B cell (primary cell): ENCODE data around the gene FRMD4A. TPM values are rescaled to one million over a fixed set of nuclear protein-coding genes. Genes with fewer than 3 reads are reported as not detected.
A peak's percentile ranks its signal among the peaks of the same experiment; 100 is the strongest.

Experiments
- ATAC-seq: fragments of 200-7000 bp; cut with Tn5 transposase; one replicate; pipeline ENCODE4 v1.10.0; 2021; ENCODE audit warnings: low read depth, mild to moderate bottlenecking, moderate number of reproducible peaks, moderate library complexity
- CTCF ChIA-PET: fragments of 350-600 bp; sonication (Branson Sonifier 250); formaldehyde crosslinking; loops from one replicate; lab custom pipeline; 2021; ENCODE audit warnings: antibody characterized with exemption, inconsistent platforms; lab: Charles Lee
- POLR2A ChIA-PET: fragments of 350-600 bp; sonication (Branson Sonifier 250); formaldehyde crosslinking; loops from one replicate; lab custom pipeline; 2021; ENCODE audit warnings: antibody characterized with exemption; lab: Charles Lee
- DNase-seq: peaks from one replicate; pipeline ENCODE4 v3.0.0; 2013
- H2AFZ ChIP-seq: 2 replicates; pipeline ENCODE4 v1.6.1; 2012; ENCODE audit warnings: mild to moderate bottlenecking, low read depth, low read length; ENCODE audit not compliant: insufficient read depth, poor library complexity, severe bottlenecking
- H3K27ac ChIP-seq, 2 donors: 1 replicate in 1 of 2; 2 replicates in 1 of 2; pipeline ENCODE4 v1.5.1; 2012 to 2013; ENCODE audit warnings: low read length in 2 of 2, mild to moderate bottlenecking in 2 of 2, moderate library complexity in 1 of 2
- H3K27me3 ChIP-seq, 4 experiments: fragments of 200-600 bp in 1 of 4; sonication (generic) in 1 of 4; replicated peaks in 1 of 4; 1 replicate in 2 of 4; 2 replicates in 2 of 4; pipeline versions ENCODE4 v1.6.1 to v1.7.0; 2013 to 2016; ENCODE audit warnings: low read length in 3 of 4, mild to moderate bottlenecking in 2 of 4, mixed read lengths in 1 of 4, moderate library complexity in 1 of 4; ENCODE audit not compliant: insufficient read depth in 4 of 4, control insufficient read depth in 3 of 4; ENCODE audit errors: control extremely low read depth in 1 of 4
- H3K36me3 ChIP-seq, 2 experiments: replicated peaks in 1 of 2; 1 replicate in 1 of 2; 2 replicates in 1 of 2; pipeline versions ENCODE4 v1.6.1 to v1.7.1; 2013; ENCODE audit warnings: low read length in 1 of 2; ENCODE audit not compliant: insufficient read depth in 2 of 2, control insufficient read depth in 1 of 2; ENCODE audit errors: control extremely low read depth in 1 of 2, extremely low read depth in 1 of 2
- H3K4me1 ChIP-seq, 2 donors: fragments of 200-600 bp in 1 of 2; sonication (generic) in 1 of 2; 1 replicate in 1 of 2; 2 replicates in 1 of 2; pipeline versions ENCODE4 v1.5.1 to v1.6.1; 2013 to 2017; ENCODE audit warnings: low read length in 2 of 2; ENCODE audit not compliant: control insufficient read depth in 2 of 2, insufficient read depth in 2 of 2
- H3K4me2 ChIP-seq: replicated peaks from 2 replicates; pipeline ENCODE3; 2012; ENCODE audit warnings: mild to moderate bottlenecking, low read depth, low read length; ENCODE audit not compliant: poor library complexity, severe bottlenecking
- H3K4me3 ChIP-seq, 5 experiments: fragments of 200-600 bp in 1 of 5; sonication (generic) in 1 of 5; 1 replicate in 3 of 5; 2 replicates in 2 of 5; pipeline versions ENCODE4 v1.5.1 to v1.7.0; 2011 to 2016; ENCODE audit warnings: low read length in 4 of 5, mild to moderate bottlenecking in 4 of 5, low read depth in 2 of 5, control low read depth in 1 of 5, moderate library complexity in 1 of 5; ENCODE audit not compliant: insufficient read depth in 1 of 5; ENCODE audit errors: control extremely low read depth in 1 of 5, extremely low read depth in 1 of 5
- H3K79me2 ChIP-seq: fragments of 200-600 bp; sonication (generic); one replicate; pipeline ENCODE4 v1.6.0; 2016; ENCODE audit warnings: low read length; ENCODE audit not compliant: control insufficient read depth, insufficient read depth
- H3K9ac ChIP-seq: fragments of 200-600 bp; sonication (generic); 2 replicates; pipeline ENCODE4 v1.6.1; 2017; ENCODE audit warnings: mild to moderate bottlenecking, low read length, moderate library complexity
- H3K9me3 ChIP-seq, 3 donors: one replicate each; pipeline versions ENCODE4 v1.6.1 to v1.7.1; 2013; ENCODE audit warnings: low read length in 2 of 3; ENCODE audit not compliant: control insufficient read depth in 2 of 3, insufficient read depth in 1 of 3; ENCODE audit errors: control extremely low read depth in 1 of 3
- H4K20me1 ChIP-seq: 2 replicates; pipeline ENCODE4 v1.6.0; 2012; ENCODE audit warnings: mild to moderate bottlenecking, low read length; ENCODE audit not compliant: insufficient read depth, control insufficient read depth, poor library complexity, severe bottlenecking
- H3K27ac Mint-ChIP-seq: one replicate; pipeline ENCODE4 v1.8.0; 2021; ENCODE audit warnings: mixed read lengths
- H3K27me3 Mint-ChIP-seq: one replicate; pipeline ENCODE4 v1.8.0; 2021; ENCODE audit warnings: mixed read lengths
- H3K4me1 Mint-ChIP-seq: one replicate; pipeline ENCODE4 v1.8.0; 2021; ENCODE audit warnings: mixed read lengths
- H3K4me3 Mint-ChIP-seq: one replicate; pipeline ENCODE4 v1.8.0; 2021; ENCODE audit warnings: mixed read lengths
- H3K9me3 Mint-ChIP-seq: one replicate; pipeline ENCODE4 v1.8.0; 2022; ENCODE audit warnings: mixed read lengths; ENCODE audit not compliant: insufficient read depth
- EZH2 ChIP-seq: IDR thresholded peaks from 2 replicates; pipeline ENCODE4 v1.6.1; 2012; ENCODE audit warnings: borderline replicate concordance, low read depth, mild to moderate bottlenecking, moderate library complexity, low read length; ENCODE audit not compliant: insufficient read depth, poor library complexity, severe bottlenecking
- WGBS: methylation state at CpG from one replicate; pipeline ENCODE4 v1.1.5; 2013; ENCODE audit warnings: missing lambda C conversion rate; ENCODE audit not compliant: insufficient coverage; 5-methylcytosine and 5-hydroxymethylcytosine counted together
- intact Hi-C: fragments of 100-400 bp; cut with micrococcal nuclease; formaldehyde crosslinking; loops from one replicate; pipeline ENCODE4 v1.10.0; 2022
- polyA plus RNA-seq: library from polyadenylated mRNA; depleted of rRNA; stranded (reverse); fragments of >200 nt; gene quantifications from 2 replicates; pipeline ENCODE4 v1.2.3, GENCODE V29; 2012
- total RNA-seq, 2 donors: library from RNA; stranded (reverse); fragments of 120-200 nt in 1 of 2; gene quantifications; 1 replicate in 1 of 2; 2 replicates in 1 of 2; pipeline versions ENCODE4 v1.2.3 to v1.2.4, GENCODE V29; 2013 to 2022
- TF ChIP-seq, protein P1 (sequence below): fragments of 200-600 bp; IDR thresholded peaks from one replicate; pipeline ENCODE4 v1.8.0; 2022; ENCODE audit warnings: antibody characterized with exemption, mild to moderate bottlenecking

FRMD4A gene
- total and polyA plus RNA-seq, 2 donors (not counting 1 experiment from before 2014, with no cell fraction given): 0.76 to 3.4 TPM

- TF ChIP-seq, protein P1, sequence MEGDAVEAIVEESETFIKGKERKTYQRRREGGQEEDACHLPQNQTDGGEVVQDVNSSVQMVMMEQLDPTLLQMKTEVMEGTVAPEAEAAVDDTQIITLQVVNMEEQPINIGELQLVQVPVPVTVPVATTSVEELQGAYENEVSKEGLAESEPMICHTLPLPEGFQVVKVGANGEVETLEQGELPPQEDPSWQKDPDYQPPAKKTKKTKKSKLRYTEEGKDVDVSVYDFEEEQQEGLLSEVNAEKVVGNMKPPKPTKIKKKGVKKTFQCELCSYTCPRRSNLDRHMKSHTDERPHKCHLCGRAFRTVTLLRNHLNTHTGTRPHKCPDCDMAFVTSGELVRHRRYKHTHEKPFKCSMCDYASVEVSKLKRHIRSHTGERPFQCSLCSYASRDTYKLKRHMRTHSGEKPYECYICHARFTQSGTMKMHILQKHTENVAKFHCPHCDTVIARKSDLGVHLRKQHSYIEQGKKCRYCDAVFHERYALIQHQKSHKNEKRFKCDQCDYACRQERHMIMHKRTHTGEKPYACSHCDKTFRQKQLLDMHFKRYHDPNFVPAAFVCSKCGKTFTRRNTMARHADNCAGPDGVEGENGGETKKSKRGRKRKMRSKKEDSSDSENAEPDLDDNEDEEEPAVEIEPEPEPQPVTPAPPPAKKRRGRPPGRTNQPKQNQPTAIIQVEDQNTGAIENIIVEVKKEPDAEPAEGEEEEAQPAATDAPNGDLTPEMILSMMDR: no peak
- TF ChIP-seq EZH2: no peak
- Histone ChIP-seq H3K9ac (no peak overlapping the region), H2AFZ (peak overlapping the region; percentile 34), H4K20me1 (no peaks in the 10 kb centered on the region), H3K27ac (peak overlapping the region in 1 of 2 donors; percentile 3), H3K27me3 (peaks cover 0 to 6% (median 1%) of the 10 kb centered on the region in 4 experiments), H3K9me3 (peaks cover 0 to 11% (median 2%) of the 10 kb centered on the region in 3 donors), H3K4me2 (peak overlapping the region; percentile 24), H3K79me2 (no peaks in the 10 kb centered on the region), H3K4me3 (no peak overlapping the region), H3K4me1 (peaks cover 9 to 10% of the 10 kb centered on the region in 2 donors), H3K36me3 (no peaks in the 10 kb centered on the region)
- peaks cover 3% of the 10 kb centered on the region for H3K9me3 Mint-ChIP-seq
- peak overlapping the region; percentile 84 for H3K27ac Mint-ChIP-seq
- intact Hi-C loops: no loop called here
- H3K4me1 Mint-ChIP-seq: peaks cover 20% of the 10 kb centered on the region
- peak overlapping the region; percentile 59 for H3K4me3 Mint-ChIP-seq
- CTCF ChIA-PET: interaction anchor here (1.2 kb wide), 1 partner anchor 11 kb away, joined by 3 read pairs; no protein-coding TSS in a partner anchor
- POLR2A ChIA-PET: no interaction called here
- peaks cover 11% of the 10 kb centered on the region for H3K27me3 Mint-ChIP-seq
- 3% methylated on average over 5 of the region's 8 CpGs for WGBS
- ATAC-seq (peak; percentile 57), DNase-seq (peak; percentile 35)
Observed at GRCh38 chr10:14016011-14016536, 314.6 kb downstream of the FRMD4A start.

DNA sequence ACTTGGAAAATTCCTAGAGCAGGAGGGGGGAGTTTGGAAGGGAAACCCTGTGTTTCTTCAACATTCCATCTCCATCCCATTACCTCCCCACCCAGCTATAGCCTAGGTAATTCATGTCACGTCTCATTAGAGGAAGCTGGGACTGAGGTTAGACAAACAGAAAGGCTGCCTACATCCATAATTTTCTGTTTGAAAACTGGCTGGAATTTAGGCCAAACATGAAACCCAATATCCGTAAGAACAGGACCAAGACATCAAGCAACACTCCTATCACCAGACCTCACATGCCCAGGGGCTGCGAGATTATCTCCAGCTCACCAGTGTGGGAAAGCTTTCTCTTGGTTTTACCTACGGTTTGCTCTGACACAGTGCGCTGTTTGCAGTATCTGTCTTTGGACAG lies 316.3 kb downstream of the FRMD4A start:
- Histone ChIP-seq H3K9me3 (peaks cover 0 to 4% (median 1%) of the 10 kb centered on the region in 3 donors), H3K27ac (no peak overlapping the region), H3K4me2 (no peak overlapping the region), H4K20me1 (no peaks in the 10 kb centered on the region), H3K36me3 (no peaks in the 10 kb centered on the region), H3K27me3 (peaks cover 0 to 17% (median 3%) of the 10 kb centered on the region in 4 experiments), H3K4me1 (peaks cover 15 to 19% of the 10 kb centered on the region in 2 donors), H3K79me2 (no peaks in the 10 kb centered on the region), H3K9ac (no peak overlapping the region), H3K4me3 (no peak overlapping the region), H2AFZ (no peak overlapping the region)
- DNase-seq (no peak), ATAC-seq (no peak)
- Mint-ChIP-seq H3K27ac (no peak overlapping the region), H3K4me1 (peaks cover 23% of the 10 kb centered on the region), H3K4me3 (no peak overlapping the region), H3K27me3 (peaks cover 18% of the 10 kb centered on the region), H3K9me3 (peaks cover 3% of the 10 kb centered on the region)
- TF ChIP-seq, protein P1: no peak
- no peak for TF ChIP-seq EZH2
- intact Hi-C loops: no loop called here
- WGBS: 93% methylated on average over 5 of the region's 5 CpGs
- ChIA-PET CTCF (no interaction called here), POLR2A (no interaction called here)
